Hematopoietic multipotent progenitor cell treated with erythropoietin and hydrocortisone succinate and interleukin-3 and kit ligand, for 6 days (in vitro differentiated cells): ENCODE measurements around the gene OR7C1.
A peak's percentile ranks its signal among the peaks of the same experiment; 100 is the strongest.
"Not testable (repeated sequence)": the region's sequence is repeated elsewhere in the genome, so short reads cannot be mapped to it uniquely, and the experiment has no call there.

Experiments
- DNase-seq: peaks from one replicate; pipeline ENCODE4 v3.0.0-alpha.2; 2015

The OR7C1 gene

GRCh38 chr19:14784730-14785101, 50.3 kb downstream of the OR7C1 start:
- peak; percentile 73 for DNase-seq

DNA sequence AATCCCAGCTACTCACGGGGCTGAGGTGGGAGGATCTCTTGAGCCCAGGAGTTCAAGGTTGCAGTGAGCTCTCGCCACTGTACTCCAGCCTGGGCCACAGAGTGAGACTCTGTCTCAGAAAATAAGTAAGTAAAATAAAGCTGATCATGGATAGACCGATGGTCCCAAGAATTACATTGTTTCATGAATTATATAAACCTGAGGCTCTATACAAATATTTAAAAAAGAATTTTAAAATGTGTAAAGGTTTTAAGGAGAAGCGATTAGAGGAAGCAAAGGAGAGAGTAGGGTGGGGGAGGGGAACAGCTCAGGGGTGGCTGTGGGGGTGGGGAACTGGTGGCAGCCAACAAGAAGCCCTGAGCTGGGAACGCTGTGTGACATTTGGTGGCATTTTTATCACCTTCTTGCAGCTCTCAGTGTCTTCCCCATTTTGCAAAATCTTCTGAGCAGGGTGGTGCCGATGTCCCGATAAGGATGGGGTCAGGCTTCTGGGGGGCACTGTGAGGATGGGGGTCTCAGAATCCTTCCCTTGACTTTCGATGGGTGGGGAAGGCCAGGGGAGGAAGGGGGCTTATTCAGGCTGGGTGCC, 51.5 kb downstream of the OR7C1 start:
- peak; percentile 87 for DNase-seq

DNA sequence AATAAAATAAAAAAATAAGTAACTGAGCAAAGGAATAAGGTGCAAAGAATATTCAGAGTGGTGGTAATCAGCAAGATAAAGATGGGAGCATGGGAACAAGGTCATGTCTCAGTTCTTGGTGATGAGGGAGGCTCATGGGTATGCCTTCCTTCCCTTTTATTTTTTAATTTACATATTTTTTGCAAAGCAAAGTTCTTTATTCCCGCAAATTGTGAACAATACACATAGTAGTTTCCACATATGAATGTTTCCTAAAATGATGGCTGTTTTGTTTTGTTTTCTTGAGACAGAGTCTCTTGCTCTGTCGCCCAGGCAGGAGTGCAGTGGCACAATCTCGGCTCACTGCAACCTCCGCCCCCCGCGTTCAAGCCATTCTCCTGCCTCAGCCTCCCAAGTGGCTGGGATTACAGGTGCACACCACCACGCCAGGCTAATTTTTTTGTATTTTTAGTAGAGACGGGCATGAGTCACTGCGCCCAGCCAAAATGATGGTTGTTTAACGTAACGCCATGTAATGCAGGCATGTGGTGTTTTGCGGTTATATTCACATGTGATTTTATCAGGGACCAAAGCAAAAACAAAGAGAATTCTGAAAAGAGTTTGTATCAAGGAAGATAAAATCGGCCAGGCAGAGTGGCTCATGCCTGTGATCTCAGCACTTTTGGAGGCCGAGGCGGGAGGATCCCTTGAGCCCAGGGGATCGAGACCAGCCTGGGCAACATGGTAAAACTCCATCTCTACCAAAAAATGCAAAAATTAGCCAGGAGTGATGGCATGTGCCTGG, 52.2 kb downstream of the OR7C1 start:
- DNase-seq = peak; percentile 70

GRCh38 chr19:14781713-14782536, 53.1 kb downstream of the OR7C1 start:
- DNase-seq = not testable (repeated sequence)

GRCh38 chr19:14780622-14781225, 54.3 kb downstream of the OR7C1 start:
- not testable (repeated sequence) for DNase-seq

DNA sequence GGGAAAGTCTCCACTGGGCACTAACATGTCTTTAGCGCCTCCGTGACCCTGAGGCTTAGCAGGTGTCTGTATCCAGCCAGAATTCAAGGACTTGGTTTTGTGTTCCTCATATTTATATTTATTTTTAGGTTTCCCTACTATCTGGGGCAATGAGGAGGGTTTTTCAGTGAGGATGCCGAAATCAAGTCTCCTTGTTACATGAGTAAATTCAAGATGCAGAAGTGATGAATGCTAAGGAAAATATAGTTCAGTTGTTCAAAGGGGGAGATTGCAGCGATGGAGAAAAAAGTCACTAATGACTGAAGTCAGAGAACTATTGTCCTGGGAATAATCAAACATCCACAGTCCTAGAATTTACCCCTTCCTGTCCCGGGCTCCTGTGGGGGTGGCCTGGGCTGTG, 55.8 kb downstream of the OR7C1 start:
- no peak for DNase-seq

- DNase-seq = not testable (repeated sequence)
These were observed 56.7 kb downstream of the OR7C1 start, which contains the start of gene ADGRE2 for GRCh38 chr19:14778110-14778845. TSS of gene ADGRE2 (minus strand) at chr19:14778560. CDS start at chr19:14776756, 1,804 bp downstream.

DNA sequence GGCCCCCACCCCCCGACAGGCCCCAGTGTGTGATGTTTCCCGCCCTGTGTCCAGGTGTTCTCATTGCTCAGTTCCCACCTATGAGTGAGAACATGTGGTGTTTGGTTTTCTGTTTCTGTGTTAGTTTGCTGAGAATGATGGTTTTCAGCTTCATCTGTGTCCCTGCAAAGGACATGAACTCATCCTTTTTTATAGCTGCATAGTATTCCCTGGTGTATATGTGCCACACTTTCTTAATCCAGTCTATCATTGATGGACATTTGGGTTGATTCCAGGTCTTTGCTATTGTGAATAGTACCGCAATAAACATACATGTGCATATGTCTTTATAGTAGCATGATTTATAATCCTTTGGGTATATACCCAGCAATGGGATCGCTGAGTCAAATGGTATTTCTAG, 57.3 kb downstream of the OR7C1 start:
- not testable (repeated sequence) for DNase-seq

- peak; percentile 65 for DNase-seq
These were observed 59.0 kb downstream of the OR7C1 start for GRCh38 chr19:14775869-14776586.

- DNase-seq = not testable (repeated sequence)
These were observed 59.7 kb downstream of the OR7C1 start for GRCh38 chr19:14775326-14775725.

- no peak for DNase-seq
These were observed 60.6 kb downstream of the OR7C1 start for GRCh38 chr19:14774373-14774772.

- DNase-seq = not testable (repeated sequence)
These were observed 61.3 kb downstream of the OR7C1 start for GRCh38 chr19:14773722-14774121.

DNA sequence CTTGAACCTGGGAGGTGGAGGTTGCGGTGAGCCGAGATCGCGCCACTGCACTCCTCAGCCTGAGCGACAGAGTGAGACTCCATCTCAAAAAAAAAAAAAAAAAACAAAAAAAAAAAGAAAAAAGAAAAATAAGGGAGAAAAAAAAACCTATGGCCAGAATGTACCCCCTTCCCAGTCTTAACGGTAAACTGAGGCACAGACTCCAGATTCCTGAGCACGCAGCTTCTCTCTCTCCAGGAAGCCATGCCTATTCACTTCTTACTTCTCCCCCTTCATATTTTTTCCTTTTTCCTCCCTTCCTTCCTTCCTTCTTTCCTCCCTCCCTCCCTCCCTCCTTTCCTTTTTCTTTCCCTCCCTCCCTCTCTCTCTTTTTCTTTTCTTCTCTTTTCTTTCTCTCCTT, 62.0 kb downstream of the OR7C1 start:
- DNase-seq = no peak

DNA sequence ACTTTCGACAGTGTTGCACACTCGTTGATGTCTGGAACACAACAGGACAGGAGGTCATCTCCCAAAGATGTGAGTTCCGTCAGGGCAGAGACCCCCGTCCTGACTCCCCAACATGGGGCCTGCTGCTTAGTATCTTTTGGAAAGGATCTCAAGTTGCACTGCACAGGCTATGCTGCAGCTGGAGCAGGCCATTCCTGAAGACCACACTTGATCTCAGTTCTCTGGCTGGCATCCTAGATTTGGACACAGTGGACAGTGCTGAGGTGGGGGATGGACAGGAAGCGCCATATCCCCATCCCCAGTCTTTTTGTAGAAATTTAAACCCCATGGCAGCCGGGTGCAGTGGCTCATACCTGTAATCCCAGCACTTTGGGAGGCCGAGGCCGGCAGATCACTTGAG, 62.5 kb downstream of the OR7C1 start:
- DNase-seq = no peak

GRCh38 chr19:14770944-14771839, 63.8 kb downstream of the OR7C1 start:
- DNase-seq = no peak

DNA sequence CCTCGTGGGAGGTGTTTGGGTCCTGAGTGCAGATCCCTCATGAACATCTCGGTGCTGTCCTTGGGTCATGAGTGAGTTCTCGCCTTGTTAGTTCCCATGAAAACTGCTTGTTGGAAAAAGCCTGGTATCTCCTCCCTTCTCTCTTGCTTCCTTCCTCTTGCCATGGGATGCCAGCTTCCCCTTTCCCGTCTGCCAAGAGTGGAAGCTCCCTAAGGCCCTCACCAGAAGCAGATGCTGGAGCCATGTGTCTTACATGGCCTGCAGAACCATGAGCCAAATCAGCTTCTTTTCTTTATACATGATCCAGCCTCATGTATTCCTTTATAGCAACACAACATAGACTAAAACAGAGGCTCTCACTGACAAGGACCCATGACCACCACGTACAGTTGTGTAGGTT, 64.8 kb downstream of the OR7C1 start:
- no peak for DNase-seq

DNA sequence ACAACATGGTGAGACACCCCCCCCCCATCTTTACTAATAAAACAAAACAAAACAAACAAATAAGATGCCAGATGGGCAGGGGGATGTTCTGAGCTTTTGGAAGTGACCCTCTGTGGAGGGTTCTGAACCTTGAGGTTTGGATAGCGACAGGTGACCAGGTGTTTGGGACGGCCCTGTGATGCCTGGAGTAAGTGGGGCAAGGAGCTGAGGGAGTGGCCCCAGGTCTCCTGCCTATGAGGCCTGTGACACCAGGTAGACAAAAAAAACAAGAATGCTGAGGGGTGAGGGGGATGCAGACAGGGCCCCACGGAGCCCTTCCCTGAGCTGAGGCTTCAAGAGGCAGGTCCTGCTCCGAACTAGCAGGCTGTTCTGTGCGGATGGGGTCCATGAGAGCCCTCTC, 65.8 kb downstream of the OR7C1 start:
- DNase-seq = no peak

DNA sequence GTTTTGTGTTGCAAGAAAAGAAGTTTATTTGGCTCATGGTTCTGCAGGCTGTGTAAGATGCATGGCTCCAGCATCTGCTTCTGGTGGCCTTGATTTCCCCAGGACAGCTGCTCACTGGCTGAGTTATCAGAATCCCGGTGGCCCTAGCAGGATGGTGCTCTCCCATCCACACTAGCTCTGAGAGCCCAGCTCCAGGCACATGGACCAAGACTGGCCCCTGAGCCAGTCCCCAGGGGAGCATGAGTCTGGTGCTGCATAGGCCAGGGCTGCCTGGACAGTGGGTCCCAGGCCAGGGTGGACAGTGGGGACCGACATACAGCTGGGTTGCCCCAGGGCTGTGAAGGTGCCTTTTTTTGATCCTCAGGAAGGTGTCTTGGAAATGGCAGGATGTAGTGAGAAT, 67.0 kb downstream of the OR7C1 start:
- no peak for DNase-seq

DNA sequence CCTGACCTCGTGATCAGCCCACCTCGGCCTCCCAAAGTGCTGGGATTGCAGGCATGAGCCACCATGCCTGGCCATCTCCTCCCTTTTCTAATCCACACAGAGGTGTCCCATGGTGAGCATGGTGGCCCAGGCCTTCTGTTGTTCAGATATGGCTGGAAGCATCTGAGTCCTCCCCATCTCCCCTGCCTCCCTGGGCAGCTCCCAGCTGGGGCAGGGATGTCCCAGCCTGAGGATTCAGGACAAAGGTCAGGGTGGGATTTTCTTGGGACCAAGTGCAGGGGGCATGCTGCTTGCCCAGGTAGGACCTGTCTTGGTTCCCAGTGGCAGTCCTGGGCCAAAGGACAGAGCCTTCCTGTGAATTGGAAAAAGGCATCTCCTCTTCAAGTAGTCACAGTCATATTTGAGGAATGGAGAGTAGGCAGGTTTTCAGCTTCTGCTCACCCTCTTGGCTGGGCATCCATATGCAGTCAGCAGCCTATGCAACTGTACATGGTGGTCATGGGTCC, 67.5 kb downstream of the OR7C1 start:
- no peak for DNase-seq

GRCh38 chr19:14765841-14766240, 69.1 kb downstream of the OR7C1 start:
- not testable (repeated sequence) for DNase-seq
